Astrocyte (in vitro differentiated cells and primary cell): ENCODE results near the gene SLAMF7. TPM values are rescaled to one million over a fixed set of nuclear protein-coding genes. Genes with fewer than 3 reads are reported as not detected.
"Not testable (repeated sequence)": the region's sequence is repeated elsewhere in the genome, so short reads cannot be mapped to it uniquely, and the experiment has no call there.

Source experiments
- DNase-seq: peaks from one replicate; pipeline ENCODE4 v3.0.0-alpha.2; 2010; ENCODE audit warnings: low read depth
- FAIRE-seq: peaks from 2 replicates; lab custom pipeline; 2011; peaks lifted over from hg19 to GRCh38; lab: Jason Lieb, UNC
- H2AFZ ChIP-seq: 2 replicates; pipeline ENCODE4 v1.6.0; 2012; ENCODE audit warnings: low read depth, low read length, inconsistent platforms
- H3K27ac ChIP-seq: 2 replicates; pipeline ENCODE4 v1.5.1; 2011; ENCODE audit warnings: low read depth, low read length, inconsistent platforms
- H3K27me3 ChIP-seq: 2 replicates; pipeline ENCODE4 v1.6.0; 2011; ENCODE audit warnings: low read length, inconsistent platforms; ENCODE audit not compliant: insufficient read depth
- H3K36me3 ChIP-seq: 2 replicates; pipeline ENCODE4 v1.5.1; 2011; ENCODE audit warnings: low read length, inconsistent platforms; ENCODE audit not compliant: insufficient read depth
- H3K4me1 ChIP-seq: 2 replicates; pipeline ENCODE4 v1.5.1; 2011; ENCODE audit warnings: low read length, inconsistent platforms; ENCODE audit not compliant: insufficient read depth
- H3K4me2 ChIP-seq: 2 replicates; pipeline ENCODE4 v1.6.0; 2012; ENCODE audit warnings: low read length, inconsistent platforms
- H3K4me3 ChIP-seq: 2 replicates; pipeline ENCODE4 v1.5.1; 2011; ENCODE audit warnings: low read depth, mild to moderate bottlenecking, low read length, inconsistent platforms; ENCODE audit not compliant: insufficient read depth
- H3K79me2 ChIP-seq: 2 replicates; pipeline ENCODE4 v1.6.0; 2012; ENCODE audit warnings: mild to moderate bottlenecking, low read length, inconsistent platforms; ENCODE audit not compliant: insufficient read depth
- H3K9ac ChIP-seq: 2 replicates; pipeline ENCODE4 v1.6.0; 2012; ENCODE audit warnings: mild to moderate bottlenecking, low read length, inconsistent platforms
- H3K9me3 ChIP-seq: 2 replicates; pipeline ENCODE4 v1.5.1; 2012; ENCODE audit warnings: low read depth, mild to moderate bottlenecking, low read length, inconsistent platforms; ENCODE audit not compliant: insufficient read depth
- H4K20me1 ChIP-seq: 2 replicates; pipeline ENCODE4 v1.6.0; 2012; ENCODE audit warnings: low read length, inconsistent platforms; ENCODE audit not compliant: insufficient read depth
- H3K27ac Mint-ChIP-seq: one replicate; pipeline ENCODE4 v1.8.0; 2021; ENCODE audit warnings: mild to moderate bottlenecking, mixed read lengths; ENCODE audit not compliant: unreplicated experiment
- H3K27me3 Mint-ChIP-seq: one replicate; pipeline ENCODE4 v1.8.0; 2021; ENCODE audit warnings: low read depth, mixed read lengths; ENCODE audit not compliant: unreplicated experiment
- H3K36me3 Mint-ChIP-seq: one replicate; pipeline ENCODE4 v1.8.0; 2021; ENCODE audit warnings: low read depth, mixed read lengths; ENCODE audit not compliant: unreplicated experiment
- H3K4me1 Mint-ChIP-seq: one replicate; pipeline ENCODE4 v1.8.0; 2021; ENCODE audit warnings: low read depth, mixed read lengths; ENCODE audit not compliant: unreplicated experiment
- H3K4me3 Mint-ChIP-seq: one replicate; pipeline ENCODE4 v1.8.0; 2021; ENCODE audit warnings: mild to moderate bottlenecking, moderate library complexity, mixed read lengths; ENCODE audit not compliant: unreplicated experiment
- H3K9me3 Mint-ChIP-seq: one replicate; pipeline ENCODE4 v1.8.0; 2021; ENCODE audit warnings: mild to moderate bottlenecking, mixed read lengths; ENCODE audit not compliant: unreplicated experiment
- CTCF ChIP-seq: IDR thresholded peaks from 2 replicates; pipeline ENCODE4 v1.5.1; 2011; ENCODE audit warnings: low read depth, mild to moderate bottlenecking, inconsistent platforms, low read length, moderate library complexity; ENCODE audit not compliant: insufficient read depth
- EZH2 ChIP-seq: IDR thresholded peaks from 2 replicates; pipeline ENCODE4 v1.6.1; 2012; ENCODE audit warnings: mild to moderate bottlenecking, low read length, inconsistent platforms; ENCODE audit not compliant: insufficient read depth
- total RNA-seq: library from RNA; stranded (reverse); gene quantifications from 2 replicates; pipeline ENCODE4 v1.2.1, GENCODE V29; 2021

The SLAMF7 gene
- total RNA-seq, 1 donor from 2014 or later = 0.32 TPM

GRCh38 chr1:160704250-160704649 is 34.8 kb upstream of the SLAMF7 start:
- Mint-ChIP-seq H3K4me3 (no peak overlapping the region), H3K4me1 (no peaks in the 10 kb centered on the region), H3K36me3 (no peaks in the 10 kb centered on the region), H3K9me3 (no peaks in the 10 kb centered on the region), H3K27ac (no peak overlapping the region), H3K27me3 (peaks cover 12% of the 10 kb centered on the region)
- TF ChIP-seq EZH2 = no peak
- no peak for TF ChIP-seq CTCF
- H3K4me3 ChIP-seq = no peak overlapping the region
- DNase-seq (no peak), FAIRE-seq (no peak)
- no peak overlapping the region for H3K27ac ChIP-seq
- H4K20me1 ChIP-seq = no peaks in the 10 kb centered on the region
- H3K4me1 ChIP-seq = no peaks in the 10 kb centered on the region
- H3K4me2 ChIP-seq = no peak overlapping the region
- H3K27me3 ChIP-seq = no peaks in the 10 kb centered on the region
- H3K9me3 ChIP-seq = no peaks in the 10 kb centered on the region
- H3K9ac ChIP-seq = no peak overlapping the region
- H3K79me2 ChIP-seq = no peaks in the 10 kb centered on the region
- H2AFZ ChIP-seq = no peak overlapping the region
- H3K36me3 ChIP-seq = no peaks in the 10 kb centered on the region

- H3K4me1 ChIP-seq, H3K36me3 ChIP-seq, H4K20me1 ChIP-seq, H3K79me2 ChIP-seq, H3K4me3 Mint-ChIP-seq, FAIRE-seq, H3K4me3 ChIP-seq, H3K9ac ChIP-seq, DNase-seq, H3K27me3 ChIP-seq, H3K36me3 Mint-ChIP-seq, H3K27ac Mint-ChIP-seq, H3K9me3 Mint-ChIP-seq, H2AFZ ChIP-seq, H3K4me2 ChIP-seq, H3K9me3 ChIP-seq, H3K4me1 Mint-ChIP-seq, H3K27ac ChIP-seq: not testable (repeated sequence)
- peaks cover 12% of the 10 kb centered on the region for H3K27me3 Mint-ChIP-seq
Measured at GRCh38 chr1:160705212-160705621, 33.8 kb upstream of the SLAMF7 start.

- no peak overlapping the region for H3K27ac ChIP-seq
- no peaks in the 10 kb centered on the region for H3K4me1 ChIP-seq
- no peaks in the 10 kb centered on the region for H4K20me1 ChIP-seq
- H3K36me3 ChIP-seq = no peaks in the 10 kb centered on the region
- peaks cover 12% of the 10 kb centered on the region for H3K27me3 Mint-ChIP-seq
- no peak overlapping the region for H3K9ac ChIP-seq
- no peak overlapping the region for H3K4me3 Mint-ChIP-seq
- TF ChIP-seq CTCF (no peak), EZH2 (no peak)
- no peak overlapping the region for H3K4me3 ChIP-seq
- no peaks in the 10 kb centered on the region for H3K79me2 ChIP-seq
- no peak overlapping the region for H3K27ac Mint-ChIP-seq
- FAIRE-seq (no peak), DNase-seq (no peak)
- H3K9me3 Mint-ChIP-seq = no peaks in the 10 kb centered on the region
- no peak overlapping the region for H3K4me2 ChIP-seq
- H3K9me3 ChIP-seq = no peaks in the 10 kb centered on the region
- H3K4me1 Mint-ChIP-seq = no peaks in the 10 kb centered on the region
- no peak overlapping the region for H2AFZ ChIP-seq
- no peaks in the 10 kb centered on the region for H3K27me3 ChIP-seq
- no peaks in the 10 kb centered on the region for H3K36me3 Mint-ChIP-seq
Measured at GRCh38 chr1:160705742-160706141, 33.3 kb upstream of the SLAMF7 start.
